Measurements from ENCODE around the gene FNTB.

Gene FNTB

GRCh38 chr14:65052832-65053231 lies 66.1 kb downstream of the FNTB start:
- no peak for DNase-seq (ENCODE audit: low read depth)

- DNase-seq (ENCODE audit: low read depth) = no peak
Measured at GRCh38 chr14:65053466-65053865, 66.8 kb downstream of the FNTB start.

- no peak for DNase-seq (ENCODE audit: low read depth)
Measured at GRCh38 chr14:65054471-65055085, 67.9 kb downstream of the FNTB start.

GRCh38 chr14:65057695-65058094 lies 71.0 kb downstream of the FNTB start:
- no peak for DNase-seq (ENCODE audit: low read depth)

- no peak for DNase-seq (ENCODE audit: low read depth)
Measured at GRCh38 chr14:65062096-65063075, 75.7 kb downstream of the FNTB start.

GRCh38 chr14:65065719-65066118 lies 79.0 kb downstream of the FNTB start:
- no peak for DNase-seq (ENCODE audit: low read depth)

GRCh38 chr14:65069874-65070413 lies 83.2 kb downstream of the FNTB start:
- DNase-seq (ENCODE audit: low read depth) = no peak

- DNase-seq (ENCODE audit: low read depth) = no peak
Measured at GRCh38 chr14:65070471-65070976, 83.8 kb downstream of the FNTB start.

- no peak for DNase-seq (ENCODE audit: low read depth)
Measured at GRCh38 chr14:65071544-65071943, 84.8 kb downstream of the FNTB start.

- no peak for DNase-seq (ENCODE audit: low read depth)
Measured at GRCh38 chr14:65072256-65072655, 85.6 kb downstream of the FNTB start.

GRCh38 chr14:65072937-65073336 lies 86.2 kb downstream of the FNTB start:
- no peak for DNase-seq (ENCODE audit: low read depth)

- DNase-seq (ENCODE audit: low read depth) = no peak
Measured at GRCh38 chr14:65073605-65074201, 87.0 kb downstream of the FNTB start.

GRCh38 chr14:65074449-65075150 lies 87.9 kb downstream of the FNTB start:
- no peak for DNase-seq (ENCODE audit: low read depth)

- no peak for DNase-seq (ENCODE audit: low read depth)
Measured at GRCh38 chr14:65075628-65076325, 89.1 kb downstream of the FNTB start.

GRCh38 chr14:65077318-65077717 lies 90.6 kb downstream of the FNTB start:
- DNase-seq (ENCODE audit: low read depth) = no peak

- DNase-seq (ENCODE audit: low read depth) = no peak
Measured at GRCh38 chr14:65079201-65079600, 92.5 kb downstream of the FNTB start.

- DNase-seq (ENCODE audit: low read depth) = no peak
Measured at GRCh38 chr14:65079768-65080167, 93.1 kb downstream of the FNTB start.

GRCh38 chr14:65080960-65081747 lies 94.5 kb downstream of the FNTB start:
- DNase-seq (ENCODE audit: low read depth) = no peak

GRCh38 chr14:65082930-65083329 lies 96.2 kb downstream of the FNTB start:
- no peak for DNase-seq (ENCODE audit: low read depth)
